ENCODE results near the gene SPECC1. TPM values are rescaled to one million over a fixed set of nuclear protein-coding genes. Genes with fewer than 3 reads are reported as not detected.
"Not testable (repeated sequence)": the region's sequence is repeated elsewhere in the genome, so short reads cannot be mapped to it uniquely, and the experiment has no call there.

Gene SPECC1
- total RNA-seq, 1 donor from 2014 or later = 35.6 TPM

DNA sequence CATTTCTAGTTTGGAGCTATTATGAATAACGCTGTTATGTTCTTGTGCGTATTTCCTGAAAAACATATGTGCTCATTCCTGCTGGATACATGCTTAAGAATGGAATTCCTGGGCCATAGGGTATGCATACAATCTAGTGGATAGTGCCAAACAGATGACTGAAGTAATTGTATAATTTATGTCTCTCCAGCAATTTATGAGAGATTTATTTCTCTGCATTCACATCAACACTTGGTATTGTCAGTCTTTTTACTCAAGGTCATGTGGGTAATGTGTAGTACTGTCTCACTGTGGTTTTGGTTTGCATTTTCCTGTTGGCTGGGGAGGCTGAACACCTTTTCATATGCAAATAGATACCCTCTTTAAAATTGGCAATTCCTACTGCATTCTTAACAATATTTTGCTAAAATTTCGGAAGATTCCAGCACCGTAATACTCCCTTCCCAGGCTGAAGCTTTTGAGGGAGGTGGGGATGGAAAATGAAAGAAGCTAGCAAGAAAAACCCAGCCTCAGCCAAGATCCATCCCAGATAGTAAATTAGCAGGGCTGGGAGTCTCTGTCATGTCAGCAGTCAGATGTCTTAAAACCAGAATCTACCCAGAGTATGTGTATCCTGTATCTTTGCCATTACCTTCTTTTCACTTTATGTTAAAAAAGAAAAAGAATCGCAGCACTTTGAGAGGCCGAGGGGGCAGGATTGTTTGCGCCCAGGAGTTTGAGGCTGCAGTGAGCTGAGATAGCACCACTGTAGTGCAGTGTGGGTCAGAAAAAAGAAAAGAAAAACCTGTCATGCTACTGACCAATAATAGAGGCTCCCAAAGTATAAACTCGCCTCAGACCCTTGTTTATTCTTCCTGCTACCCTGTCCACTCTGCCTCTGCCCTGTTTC, 253.3 kb downstream of the SPECC1 start:
- peaks cover 14% of the 10 kb centered on the region for H3K9me3 Mint-ChIP-seq
- H3K4me1 Mint-ChIP-seq = peaks cover 32% of the 10 kb centered on the region
- no peak for DNase-seq (ENCODE audit: low spot score in 2 of 2, unreplicated experiment in 2 of 2)
- H3K4me3 Mint-ChIP-seq = no peak overlapping the region
- TF ChIP-seq, protein P1, sequence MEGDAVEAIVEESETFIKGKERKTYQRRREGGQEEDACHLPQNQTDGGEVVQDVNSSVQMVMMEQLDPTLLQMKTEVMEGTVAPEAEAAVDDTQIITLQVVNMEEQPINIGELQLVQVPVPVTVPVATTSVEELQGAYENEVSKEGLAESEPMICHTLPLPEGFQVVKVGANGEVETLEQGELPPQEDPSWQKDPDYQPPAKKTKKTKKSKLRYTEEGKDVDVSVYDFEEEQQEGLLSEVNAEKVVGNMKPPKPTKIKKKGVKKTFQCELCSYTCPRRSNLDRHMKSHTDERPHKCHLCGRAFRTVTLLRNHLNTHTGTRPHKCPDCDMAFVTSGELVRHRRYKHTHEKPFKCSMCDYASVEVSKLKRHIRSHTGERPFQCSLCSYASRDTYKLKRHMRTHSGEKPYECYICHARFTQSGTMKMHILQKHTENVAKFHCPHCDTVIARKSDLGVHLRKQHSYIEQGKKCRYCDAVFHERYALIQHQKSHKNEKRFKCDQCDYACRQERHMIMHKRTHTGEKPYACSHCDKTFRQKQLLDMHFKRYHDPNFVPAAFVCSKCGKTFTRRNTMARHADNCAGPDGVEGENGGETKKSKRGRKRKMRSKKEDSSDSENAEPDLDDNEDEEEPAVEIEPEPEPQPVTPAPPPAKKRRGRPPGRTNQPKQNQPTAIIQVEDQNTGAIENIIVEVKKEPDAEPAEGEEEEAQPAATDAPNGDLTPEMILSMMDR (IDR thresholded peaks at IDR 0.05; ENCODE audit: unreplicated experiment) = no peak
- H3K27me3 Mint-ChIP-seq (ENCODE audit: low read depth) = no peaks in the 10 kb centered on the region
- peaks cover 30% of the 10 kb centered on the region for H3K36me3 Mint-ChIP-seq
- peak overlapping the region; percentile 61 for H3K27ac Mint-ChIP-seq

DNA sequence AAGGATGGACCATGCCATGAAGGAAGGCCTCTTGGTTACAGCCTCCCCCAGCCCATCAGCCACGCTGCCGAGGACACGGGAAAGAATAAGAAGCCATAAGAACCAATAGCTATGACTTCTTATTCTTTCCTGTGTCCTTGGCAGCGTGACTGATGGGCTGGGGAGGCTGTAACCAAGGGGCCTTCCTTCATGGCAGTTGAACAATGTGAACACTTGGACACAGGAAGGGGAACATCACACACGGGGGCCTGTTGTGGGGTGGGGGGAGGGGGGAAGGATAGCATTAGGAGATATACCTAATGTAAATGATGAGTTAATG, 253.9 kb downstream of the SPECC1 start:
- Mint-ChIP-seq H3K4me1 (peaks cover 38% of the 10 kb centered on the region), H3K36me3 (peaks cover 24% of the 10 kb centered on the region), H3K27ac (peak overlapping the region; percentile 61)
- not testable (repeated sequence) for DNase-seq (ENCODE audit: low spot score in 2 of 2, unreplicated experiment in 2 of 2); H3K9me3 Mint-ChIP-seq; H3K4me3 Mint-ChIP-seq; H3K27me3 Mint-ChIP-seq (ENCODE audit: low read depth)

DNA sequence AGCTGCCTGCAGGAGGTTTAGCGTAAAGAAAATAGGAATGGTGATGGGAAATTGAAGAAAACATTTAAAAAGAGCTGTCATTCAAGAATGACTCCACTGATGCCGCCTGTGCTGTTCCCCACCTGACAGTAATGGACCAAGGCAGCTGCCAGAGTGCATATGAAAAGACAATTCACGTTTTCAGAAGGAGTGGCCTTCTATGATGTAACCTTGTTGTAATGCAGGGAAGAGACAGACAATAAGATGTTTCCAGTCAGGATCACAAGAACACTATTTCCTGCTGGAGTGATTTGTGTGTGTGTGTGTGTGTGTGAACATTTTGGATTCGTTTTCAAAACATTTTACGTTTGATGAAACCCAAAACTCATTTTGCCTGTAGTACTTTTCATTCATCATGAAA, 254.4 kb downstream of the SPECC1 start:
- H3K4me1 Mint-ChIP-seq = peaks cover 42% of the 10 kb centered on the region
- TF ChIP-seq, protein P1 (IDR thresholded peaks at IDR 0.05; ENCODE audit: unreplicated experiment) = no peak
- peaks cover 4% of the 10 kb centered on the region for H3K9me3 Mint-ChIP-seq
- no peak for DNase-seq (ENCODE audit: low spot score in 2 of 2, unreplicated experiment in 2 of 2)
- H3K27ac Mint-ChIP-seq = peak overlapping the region; percentile 85
- no peaks in the 10 kb centered on the region for H3K27me3 Mint-ChIP-seq (ENCODE audit: low read depth)
- peaks cover 19% of the 10 kb centered on the region for H3K36me3 Mint-ChIP-seq
- H3K4me3 Mint-ChIP-seq = no peak overlapping the region

DNA sequence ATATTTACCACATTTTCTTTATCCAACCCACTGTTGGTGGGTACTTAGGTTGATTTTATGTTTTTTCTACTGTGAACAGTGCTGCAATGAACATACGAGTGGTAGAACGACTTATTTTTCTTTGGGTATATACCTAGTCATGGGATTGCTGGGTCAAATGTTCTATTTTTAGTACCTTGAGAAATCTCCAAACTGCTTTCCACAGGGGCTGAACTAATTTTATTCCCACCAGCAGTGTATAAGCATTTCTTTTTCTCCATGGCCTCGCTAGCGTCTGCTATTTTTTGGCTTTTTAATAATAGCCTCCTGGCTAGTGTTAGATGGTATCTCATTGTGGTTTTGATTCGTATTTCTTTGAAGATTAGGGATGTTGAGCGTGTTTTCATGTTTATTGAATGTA, 255.8 kb downstream of the SPECC1 start:
- H3K27me3 Mint-ChIP-seq (ENCODE audit: low read depth) = no peaks in the 10 kb centered on the region
- H3K36me3 Mint-ChIP-seq = peaks cover 13% of the 10 kb centered on the region
- no peaks in the 10 kb centered on the region for H3K9me3 Mint-ChIP-seq
- no peak for DNase-seq (ENCODE audit: low spot score in 2 of 2, unreplicated experiment in 2 of 2)
- no peak overlapping the region for H3K4me3 Mint-ChIP-seq
- peak overlapping the region; percentile 72 for H3K27ac Mint-ChIP-seq
- H3K4me1 Mint-ChIP-seq = peaks cover 49% of the 10 kb centered on the region
- TF ChIP-seq, protein P1 (IDR thresholded peaks at IDR 0.05; ENCODE audit: unreplicated experiment) = no peak

DNA sequence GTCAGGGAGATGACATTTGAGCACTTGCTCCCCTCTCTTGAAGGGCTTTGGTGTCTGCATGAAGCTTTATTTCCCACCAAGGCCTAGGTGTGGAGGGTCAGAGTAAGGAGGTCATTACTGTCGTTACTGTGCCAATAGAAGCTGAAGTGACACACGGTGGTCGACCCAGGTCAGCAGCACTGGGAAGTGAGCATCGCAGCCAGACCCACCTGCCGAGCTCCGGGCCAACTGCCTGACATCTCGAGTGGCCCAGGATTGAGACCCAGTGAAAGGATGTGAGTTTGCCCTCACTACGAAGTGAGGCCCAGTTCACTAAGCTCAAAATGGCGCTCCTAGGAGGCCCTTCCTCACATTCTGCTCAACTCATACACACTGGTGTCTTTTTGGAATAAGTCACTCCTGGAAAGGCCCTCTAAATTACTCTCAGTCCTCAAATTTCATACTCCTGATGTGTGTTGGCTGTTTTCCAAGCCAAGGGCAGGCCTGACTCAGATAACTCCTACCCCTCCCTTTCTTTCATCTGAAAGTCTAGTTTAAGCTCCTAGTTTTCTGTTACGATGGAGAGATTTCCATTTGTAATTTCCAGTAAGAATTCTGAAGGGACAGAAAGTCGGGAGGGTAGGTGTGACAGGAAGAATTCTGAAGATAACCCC, 257.8 kb downstream of the SPECC1 start:
- Mint-ChIP-seq H3K36me3 (peaks cover 4% of the 10 kb centered on the region), H3K9me3 (no peaks in the 10 kb centered on the region), H3K27me3 (ENCODE audit: low read depth) (no peaks in the 10 kb centered on the region), H3K4me3 (no peak overlapping the region), H3K4me1 (peaks cover 58% of the 10 kb centered on the region), H3K27ac (peak overlapping the region; percentile 90)
- TF ChIP-seq, protein P1 (IDR thresholded peaks at IDR 0.05; ENCODE audit: unreplicated experiment) = no peak
- DNase-seq (ENCODE audit: low spot score in 2 of 2, unreplicated experiment in 2 of 2) = no peak

DNA sequence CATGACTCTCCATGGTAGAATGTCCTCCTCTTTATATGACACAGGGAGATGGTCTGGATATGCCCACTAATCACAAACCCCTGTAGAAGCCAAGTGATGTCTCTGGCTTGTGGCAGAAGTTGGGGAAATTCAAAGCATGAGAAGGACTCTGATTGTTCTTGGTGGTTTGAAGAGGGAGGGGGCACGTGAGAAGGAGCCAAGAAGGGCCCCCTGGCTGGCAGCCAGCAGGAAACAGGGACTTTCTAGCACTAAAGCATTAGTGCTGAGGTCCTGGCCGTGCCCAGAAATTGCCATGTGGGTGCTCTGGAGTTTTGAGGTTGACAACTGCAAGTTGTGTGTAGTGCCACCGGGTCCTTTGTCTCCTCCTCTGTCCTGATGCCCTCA, 258.3 kb downstream of the SPECC1 start:
- Mint-ChIP-seq H3K4me1 (peaks cover 53% of the 10 kb centered on the region), H3K9me3 (no peaks in the 10 kb centered on the region), H3K27me3 (ENCODE audit: low read depth) (no peaks in the 10 kb centered on the region), H3K36me3 (peaks cover 2% of the 10 kb centered on the region), H3K27ac (peak overlapping the region; percentile 90), H3K4me3 (no peak overlapping the region)
- DNase-seq (ENCODE audit: low spot score in 2 of 2, unreplicated experiment in 2 of 2) = no peak
- TF ChIP-seq, protein P1 (IDR thresholded peaks at IDR 0.05; ENCODE audit: unreplicated experiment) = no peak

All from mesothelial cell of epicardium (in vitro differentiated cells).